Astrocyte of the cerebellum (primary cell): ENCODE data around the gene R3HDM4.

ENCODE experiments used
- DNase-seq: peaks from one replicate; pipeline ENCODE4 v3.0.0-alpha.2; 2011; ENCODE audit warnings: low read depth
- H3K4me3 ChIP-seq: 2 replicates; pipeline ENCODE4 v1.5.1; 2011; ENCODE audit warnings: mild to moderate bottlenecking, low read depth, low read length, moderate library complexity
- CTCF ChIP-seq: IDR thresholded peaks from 2 replicates; pipeline ENCODE4 v1.5.1; 2012; ENCODE audit warnings: low read length, low read depth, moderate library complexity, mild to moderate bottlenecking; ENCODE audit errors: missing control alignments
- in situ Hi-C: cut with HindIII; loops from 2 replicates; pipeline ENCODE4 v1.10.0; 2017; ENCODE audit warnings: low sequenced_read_pairs

Gene R3HDM4

GRCh38 chr19:876780-877314 lies 36.2 kb downstream of the R3HDM4 start:
- no peak for DNase-seq
- TF ChIP-seq CTCF = no peak
- no peak overlapping the region for H3K4me3 ChIP-seq
- in situ Hi-C loops = no loop called here

- no peak overlapping the region for H3K4me3 ChIP-seq
- in situ Hi-C loops = no loop called here
- DNase-seq = no peak
- no peak for TF ChIP-seq CTCF
These were observed 36.9 kb downstream of the R3HDM4 start for GRCh38 chr19:876089-876488.

GRCh38 chr19:875265-875879 lies 37.6 kb downstream of the R3HDM4 start:
- no peak overlapping the region for H3K4me3 ChIP-seq
- in situ Hi-C loops = no loop called here
- no peak for TF ChIP-seq CTCF
- DNase-seq = no peak

GRCh38 chr19:873561-874041 lies 39.4 kb downstream of the R3HDM4 start:
- no peak for DNase-seq
- TF ChIP-seq CTCF = no peak
- in situ Hi-C loops = no loop called here
- H3K4me3 ChIP-seq = no peak overlapping the region

- in situ Hi-C loops = no loop called here
- TF ChIP-seq CTCF = no peak
- no peak overlapping the region for H3K4me3 ChIP-seq
- no peak for DNase-seq
These were observed 39.9 kb downstream of the R3HDM4 start for GRCh38 chr19:873084-873483.

- no peak for DNase-seq
- H3K4me3 ChIP-seq = no peak overlapping the region
- in situ Hi-C loops = no loop called here
- TF ChIP-seq CTCF = no peak
These were observed 40.6 kb downstream of the R3HDM4 start for GRCh38 chr19:872266-872951.
